Endodermal cell (in vitro differentiated cells): ENCODE results near the gene CCDC175. TPM values are rescaled to one million over a fixed set of nuclear protein-coding genes. Genes with fewer than 3 reads are reported as not detected.

Source experiments
- DNase-seq: peaks from one replicate; pipeline ENCODE4 v3.0.0-alpha.2; 2017
- H3K27ac ChIP-seq: 2 replicates; pipeline ENCODE4 v1.5.1; 2013; ENCODE audit warnings: mild to moderate bottlenecking, low read depth, low read length, moderate library complexity
- H3K27me3 ChIP-seq: 2 replicates; pipeline ENCODE4 v1.6.1; 2013; ENCODE audit warnings: mild to moderate bottlenecking, low read length, moderate library complexity; ENCODE audit not compliant: insufficient read depth, control insufficient read depth, poor library complexity, severe bottlenecking
- H3K36me3 ChIP-seq: 2 replicates; pipeline ENCODE4 v1.7.0; 2013; ENCODE audit warnings: mild to moderate bottlenecking, low read length, moderate library complexity; ENCODE audit not compliant: control insufficient read depth, insufficient read depth
- H3K4me1 ChIP-seq: one replicate; pipeline ENCODE4 v1.7.0; 2013; ENCODE audit warnings: low read length; ENCODE audit not compliant: control insufficient read depth, insufficient read depth
- H3K4me3 ChIP-seq: 2 replicates; pipeline ENCODE4 v1.5.1; 2013; ENCODE audit warnings: mild to moderate bottlenecking, low read length, moderate library complexity
- H3K9ac ChIP-seq: 2 replicates; pipeline ENCODE4 v1.6.1; 2013; ENCODE audit warnings: mild to moderate bottlenecking, low read length, moderate library complexity; ENCODE audit not compliant: poor library complexity, severe bottlenecking; ENCODE audit errors: extremely low read depth
- H3K9me3 ChIP-seq: 2 replicates; pipeline ENCODE4 v1.6.1; 2013; ENCODE audit warnings: mild to moderate bottlenecking, low read length, moderate library complexity; ENCODE audit not compliant: control insufficient read depth
- H3K27ac Mint-ChIP-seq: 2 replicates; pipeline ENCODE4 v1.8.0; 2020; ENCODE audit warnings: mixed read lengths
- H3K27me3 Mint-ChIP-seq: 2 replicates; pipeline ENCODE4 v1.8.0; 2021; ENCODE audit warnings: mild to moderate bottlenecking, mixed read lengths; ENCODE audit not compliant: insufficient read depth
- H3K36me3 Mint-ChIP-seq: 2 replicates; pipeline ENCODE4 v1.8.0; 2020; ENCODE audit warnings: low read depth, mixed read lengths
- H3K4me1 Mint-ChIP-seq: 2 replicates; pipeline ENCODE4 v1.8.0; 2020; ENCODE audit warnings: mixed read lengths
- H3K4me3 Mint-ChIP-seq: 2 replicates; pipeline ENCODE4 v1.8.0; 2020; ENCODE audit warnings: mild to moderate bottlenecking, moderate library complexity, mixed read lengths
- H3K9me3 Mint-ChIP-seq: 2 replicates; pipeline ENCODE4 v1.8.0; 2020; ENCODE audit warnings: mild to moderate bottlenecking, mixed read lengths
- CTCF ChIP-seq: fragments of 200-600 bp; sonication (generic); conservative IDR thresholded peaks from 2 replicates; pipeline ENCODE4 v1.5.0; 2021; ENCODE audit warnings: antibody characterized with exemption, mild to moderate bottlenecking
- WGBS, 2 experiments: methylation state at CpG; one replicate each; pipeline versions ENCODE4 v1.1.5 to v1.1.7; 2013; ENCODE audit warnings: missing lambda C conversion rate in 2 of 2, mixed read lengths in 1 of 2; ENCODE audit not compliant: insufficient coverage in 1 of 2, insufficient read length in 1 of 2; 5-methylcytosine and 5-hydroxymethylcytosine counted together
- total RNA-seq, 2 donors: library from RNA; stranded (reverse); fragmentation: NEBNext Ultra II Directional in 1 of 2; extraction: Animal tissue kit (Norgen Biotek cat#: 25700) in 1 of 2; gene quantifications; 2 replicates in 1 of 2; 3 replicates in 1 of 2; pipeline ENCODE4 v1.2.1, GENCODE V29; 2021

Gene CCDC175
- total RNA-seq, 2 donors from 2014 or later: 0.53 to 0.66 TPM

DNA sequence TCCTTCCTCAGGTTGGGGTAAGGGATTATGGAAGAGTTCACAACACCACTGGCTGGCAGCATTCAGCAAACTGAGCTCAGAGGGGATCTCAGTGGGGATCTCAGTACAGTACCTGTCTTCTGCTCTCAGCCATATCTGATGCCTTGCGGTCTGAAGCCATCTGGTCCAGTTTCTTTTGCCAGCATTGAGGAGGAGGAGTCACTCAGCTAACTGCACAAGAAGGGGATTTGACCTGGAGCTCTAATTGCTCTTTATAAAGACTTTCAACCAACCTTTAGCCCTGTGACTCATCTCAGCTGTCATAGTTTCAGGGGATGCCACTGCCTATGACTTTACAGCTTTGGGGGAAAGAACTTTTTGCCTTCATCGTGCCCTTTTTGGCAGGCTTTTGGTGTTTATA lies 47.4 kb downstream of the CCDC175 start:
- no peak for TF ChIP-seq CTCF
- Mint-ChIP-seq H3K4me1 (peaks cover 5% of the 10 kb centered on the region), H3K27ac (no peak overlapping the region), H3K4me3 (no peak overlapping the region), H3K9me3 (no peaks in the 10 kb centered on the region), H3K27me3 (peaks cover 2% of the 10 kb centered on the region), H3K36me3 (no peaks in the 10 kb centered on the region)
- no peak overlapping the region for H3K4me3 ChIP-seq
- H3K36me3 ChIP-seq: no peaks in the 10 kb centered on the region
- no peaks in the 10 kb centered on the region for H3K27me3 ChIP-seq
- H3K9me3 ChIP-seq: no peaks in the 10 kb centered on the region
- H3K9ac ChIP-seq: no peak overlapping the region
- peaks cover 3% of the 10 kb centered on the region for H3K4me1 ChIP-seq
- no peak for DNase-seq
- H3K27ac ChIP-seq: no peak overlapping the region
- WGBS, 2 experiments: 83% methylated on average over 2 of the region's 2 CpGs; no CpG with 5 or more reads in 1 of the 2 experiments

GRCh38 chr14:59520224-59520623 lies 56.4 kb downstream of the CCDC175 start:
- H3K9me3 Mint-ChIP-seq: peaks cover 7% of the 10 kb centered on the region
- H3K36me3 Mint-ChIP-seq: no peaks in the 10 kb centered on the region
- no peak for DNase-seq
- peaks cover 8% of the 10 kb centered on the region for H3K27me3 Mint-ChIP-seq
- H3K9ac ChIP-seq: no peak overlapping the region
- H3K9me3 ChIP-seq: no peaks in the 10 kb centered on the region
- no peaks in the 10 kb centered on the region for H3K4me1 ChIP-seq
- H3K4me3 ChIP-seq: no peak overlapping the region
- H3K27ac ChIP-seq: no peak overlapping the region
- no peak overlapping the region for H3K4me3 Mint-ChIP-seq
- TF ChIP-seq CTCF: no peak
- H3K27me3 ChIP-seq: no peaks in the 10 kb centered on the region
- 94 to 100% methylated on average over 1 to 3 of the region's 3 CpGs for WGBS, 2 experiments
- no peaks in the 10 kb centered on the region for H3K36me3 ChIP-seq
- no peaks in the 10 kb centered on the region for H3K4me1 Mint-ChIP-seq
- H3K27ac Mint-ChIP-seq: no peak overlapping the region

- H3K4me1 Mint-ChIP-seq: peaks cover 6% of the 10 kb centered on the region
- Histone ChIP-seq H3K27me3 (no peaks in the 10 kb centered on the region), H3K9me3 (no peaks in the 10 kb centered on the region), H3K27ac (no peak overlapping the region), H3K4me1 (peaks cover 3% of the 10 kb centered on the region), H3K36me3 (no peaks in the 10 kb centered on the region), H3K9ac (no peak overlapping the region), H3K4me3 (no peak overlapping the region)
- peak; percentile 88 for DNase-seq
- no peak overlapping the region for H3K27ac Mint-ChIP-seq
- 90 to 91% methylated on average over 2 to 4 of the region's 4 CpGs for WGBS, 2 experiments
- H3K9me3 Mint-ChIP-seq: peaks cover 29% of the 10 kb centered on the region
- no peak overlapping the region for H3K4me3 Mint-ChIP-seq
- peak; percentile 90 for TF ChIP-seq CTCF
- no peaks in the 10 kb centered on the region for H3K36me3 Mint-ChIP-seq
- H3K27me3 Mint-ChIP-seq: peaks cover 5% of the 10 kb centered on the region
Measured at GRCh38 chr14:59511916-59512575, 64.6 kb downstream of the CCDC175 start.
